Measurements from ENCODE around the gene SH3RF3. TPM values are rescaled to one million over a fixed set of nuclear protein-coding genes. Genes with fewer than 3 reads are reported as not detected.

The SH3RF3 gene
- total RNA-seq, 1 donor from 2014 or later = 7.4 TPM

DNA sequence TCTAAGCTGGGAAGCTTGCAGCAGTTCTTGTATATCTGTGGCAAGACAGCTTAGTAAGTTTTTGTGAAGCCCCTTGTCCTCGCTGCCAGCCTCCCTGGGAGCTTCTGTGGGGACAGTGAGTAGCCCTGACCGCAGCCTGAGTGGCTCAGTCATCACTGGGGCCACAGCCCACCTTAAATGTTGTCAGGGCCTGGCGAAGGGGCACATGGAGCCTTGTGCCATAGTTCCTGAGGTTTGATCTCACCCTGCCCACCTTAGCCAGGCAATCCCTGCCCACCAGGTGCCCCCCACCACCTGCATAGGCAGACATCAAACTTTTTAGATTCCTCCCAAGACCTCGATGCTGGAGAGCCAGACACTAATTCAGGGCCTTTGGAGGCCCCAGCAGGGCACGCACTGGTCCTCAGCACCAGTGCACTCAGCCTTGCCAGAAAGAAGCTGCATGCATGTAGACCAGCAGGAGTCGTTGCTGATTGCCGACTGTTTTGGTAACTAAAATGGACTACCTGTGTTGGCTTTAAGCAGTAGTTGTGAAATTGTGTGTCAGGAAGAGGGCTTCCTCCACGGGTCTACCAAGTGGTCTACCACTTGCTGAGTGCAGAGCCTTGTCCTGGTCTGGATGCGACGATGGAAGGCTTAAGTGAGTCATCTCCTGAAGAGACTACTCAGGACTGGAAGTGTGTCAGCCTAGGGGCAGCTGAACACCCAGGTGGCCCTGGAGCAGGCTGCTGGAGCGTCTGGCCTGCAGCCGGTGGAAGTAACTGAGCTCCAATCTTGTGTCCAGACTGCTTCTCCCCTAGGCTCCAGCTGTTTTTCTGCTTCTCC, 251.7 kb downstream of the SH3RF3 start:
- Histone ChIP-seq H3K27ac (no peak overlapping the region), H3K9me3 (no peaks in the 10 kb centered on the region), H3K27me3 (no peaks in the 10 kb centered on the region), H3K4me1 (peaks cover 15% of the 10 kb centered on the region), H3K36me3 (no peaks in the 10 kb centered on the region), H3K4me3 (no peak overlapping the region)
- TF ChIP-seq CTCF (IDR thresholded peaks at IDR 0.05) = no peak
- intact Hi-C loops (cut with DNase I) = no loop called here
- ATAC-seq (no peak), DNase-seq (peak; percentile 31)

GRCh38 chr2:109381327-109381820, 252.4 kb downstream of the SH3RF3 start:
- Histone ChIP-seq H3K27ac (no peak overlapping the region), H3K4me1 (peaks cover 15% of the 10 kb centered on the region), H3K36me3 (no peaks in the 10 kb centered on the region), H3K9me3 (no peaks in the 10 kb centered on the region), H3K4me3 (no peak overlapping the region), H3K27me3 (no peaks in the 10 kb centered on the region)
- DNase-seq (peak; percentile 23), ATAC-seq (no peak)
- no peak for TF ChIP-seq CTCF (IDR thresholded peaks at IDR 0.05)
- intact Hi-C loops (cut with DNase I) = no loop called here

- H3K4me1 ChIP-seq = peaks cover 15% of the 10 kb centered on the region
- H3K27ac ChIP-seq = no peak overlapping the region
- DNase-seq (peak; percentile 56), ATAC-seq (no peak)
- TF ChIP-seq CTCF (IDR thresholded peaks at IDR 0.05) = no peak
- no peaks in the 10 kb centered on the region for H3K27me3 ChIP-seq
- no peak overlapping the region for H3K4me3 ChIP-seq
- no peaks in the 10 kb centered on the region for H3K9me3 ChIP-seq
- intact Hi-C loops (cut with DNase I) = no loop called here
- no peaks in the 10 kb centered on the region for H3K36me3 ChIP-seq
Measured at GRCh38 chr2:109382226-109382895, 253.4 kb downstream of the SH3RF3 start.

DNA sequence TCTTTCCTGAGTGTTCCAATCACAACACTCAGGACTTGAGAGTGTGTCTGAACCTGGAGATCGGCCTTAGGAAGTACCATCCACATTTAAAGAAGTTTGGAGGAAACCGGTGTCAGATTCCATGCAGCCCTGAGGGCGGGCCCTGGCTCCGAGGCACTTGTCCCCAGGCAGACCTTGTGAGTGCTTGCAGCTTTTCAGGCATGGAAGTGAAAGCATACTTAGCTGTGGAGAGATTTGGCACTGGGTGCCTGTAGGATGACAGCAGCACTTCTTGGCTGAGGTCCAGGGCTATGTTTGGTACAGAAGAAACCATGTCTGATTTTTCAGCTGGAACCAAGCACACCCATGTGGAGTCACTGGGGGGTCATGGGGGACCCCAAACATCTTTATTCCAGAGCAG, 253.9 kb downstream of the SH3RF3 start:
- Histone ChIP-seq H3K27me3 (no peaks in the 10 kb centered on the region), H3K4me1 (peaks cover 15% of the 10 kb centered on the region), H3K27ac (no peak overlapping the region), H3K4me3 (no peak overlapping the region), H3K36me3 (no peaks in the 10 kb centered on the region), H3K9me3 (no peaks in the 10 kb centered on the region)
- DNase-seq (peak; percentile 78), ATAC-seq (peak; percentile 86)
- no peak for TF ChIP-seq CTCF (IDR thresholded peaks at IDR 0.05)
- intact Hi-C loops (cut with DNase I) = no loop called here

DNA sequence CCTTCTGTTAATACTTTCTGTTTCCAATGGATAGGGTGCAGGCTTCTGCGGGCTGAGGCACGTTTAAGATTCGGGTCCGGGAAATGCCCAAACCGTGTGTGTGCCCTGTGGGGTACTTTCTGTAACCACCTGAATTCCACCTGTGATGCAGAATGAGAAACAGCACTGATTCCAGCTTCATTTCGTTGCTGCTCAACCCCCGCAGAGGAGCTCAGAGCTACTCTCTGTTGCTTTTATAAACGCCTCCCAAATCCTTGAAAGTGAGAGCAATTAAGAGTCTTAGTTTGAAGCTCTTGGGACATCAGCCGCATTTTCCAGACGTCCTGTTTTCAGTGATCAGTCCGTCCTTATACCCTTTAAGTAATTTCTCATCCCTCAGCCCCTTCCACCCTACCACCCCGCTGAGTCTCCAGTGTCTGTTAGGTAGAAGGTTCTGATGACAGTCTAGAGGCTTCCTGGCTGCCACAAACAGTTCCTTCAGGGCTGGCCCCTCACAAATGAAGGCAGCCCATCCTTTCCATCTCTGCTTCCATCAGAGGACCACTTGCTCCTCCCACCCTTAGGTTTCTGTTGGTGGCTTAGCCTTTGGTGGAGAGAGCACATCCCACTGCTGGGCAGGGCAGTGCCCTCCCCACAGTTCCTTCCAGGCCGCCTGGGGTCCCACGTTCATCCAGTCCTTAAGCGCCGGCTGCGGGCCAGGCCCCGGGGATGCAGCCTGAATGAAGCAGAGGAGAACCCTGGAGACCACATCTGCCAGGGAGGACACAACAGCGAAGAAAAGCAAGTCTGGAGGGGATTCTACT, 254.7 kb downstream of the SH3RF3 start:
- ATAC-seq (no peak), DNase-seq (peak; percentile 28)
- Histone ChIP-seq H3K4me1 (peaks cover 15% of the 10 kb centered on the region), H3K4me3 (no peak overlapping the region), H3K27me3 (no peaks in the 10 kb centered on the region), H3K27ac (no peak overlapping the region), H3K9me3 (no peaks in the 10 kb centered on the region), H3K36me3 (no peaks in the 10 kb centered on the region)
- TF ChIP-seq CTCF (IDR thresholded peaks at IDR 0.05) = no peak
- intact Hi-C loops (cut with DNase I) = no loop called here
